ENCODE data around the gene CCBE1.

The CCBE1 gene

GRCh38 chr18:59681521-59682004 lies 15.7 kb downstream of the CCBE1 start:
- DNase-seq = no peak
- no peak overlapping the region for H3K23ac ChIP-seq (ENCODE audit: low read length in 2 of 2)
- no peaks in the 10 kb centered on the region for H3K36me3 ChIP-seq (ENCODE audit: control insufficient read depth in 1 of 2, insufficient read depth in 2 of 2, low read depth in 1 of 2, low read length in 2 of 2)
- no peak overlapping the region for H3K4me2 ChIP-seq (ENCODE audit: low read length, poor library complexity, severe bottlenecking)
- no peak overlapping the region for H3K4ac ChIP-seq (ENCODE audit: low read depth in 1 of 2, low read length in 2 of 2)
- no peak overlapping the region for H4K8ac ChIP-seq (ENCODE audit: low read length)
- no peaks in the 10 kb centered on the region for H3K9me3 ChIP-seq (ENCODE audit: control insufficient read depth, low read length)
- no peak overlapping the region for H3K4me3 ChIP-seq (ENCODE audit: insufficient read depth in 1 of 2, low read depth in 1 of 2, low read length in 2 of 2)
- H4K91ac ChIP-seq (ENCODE audit: low read length) = no peak overlapping the region
- no peak overlapping the region for H2AFZ ChIP-seq (ENCODE audit: low read depth, low read length)
- no peak overlapping the region for H3K18ac ChIP-seq (ENCODE audit: low read depth in 1 of 2, low read length in 2 of 2)
- H2BK5ac ChIP-seq (ENCODE audit: low read depth, low read length, poor library complexity, severe bottlenecking) = no peak overlapping the region
- no peaks in the 10 kb centered on the region for H3K79me1 ChIP-seq (replicated peaks; ENCODE audit: low read length, poor library complexity, severe bottlenecking)
- peaks cover 1% of the 10 kb centered on the region for H3K4me1 ChIP-seq (ENCODE audit: control insufficient read depth, insufficient read depth, low read depth, low read length)
- H3K14ac ChIP-seq (ENCODE audit: low read length in 2 of 2) = no peak overlapping the region
- no peak overlapping the region for H3K27ac ChIP-seq (ENCODE audit: low read length, poor library complexity, severe bottlenecking)
- H2BK12ac ChIP-seq (ENCODE audit: low read length in 2 of 2) = no peak overlapping the region
- H2BK15ac ChIP-seq (ENCODE audit: low read depth, poor library complexity, severe bottlenecking) = no peak overlapping the region
- H3K9ac ChIP-seq (ENCODE audit: low read length) = no peak overlapping the region
- H3K27me3 ChIP-seq (ENCODE audit: control insufficient read depth in 1 of 2, insufficient read depth in 1 of 2, low read length in 2 of 2) = no peaks in the 10 kb centered on the region
- no peak overlapping the region for H2AK5ac ChIP-seq (ENCODE audit: low read length, severe bottlenecking)
- WGBS = 12% methylated on average over 6 of the region's 6 CpGs
- no peak overlapping the region for H2BK120ac ChIP-seq (ENCODE audit: low read depth, low read length)

- Histone ChIP-seq H3K18ac (ENCODE audit: low read depth in 1 of 2, low read length in 2 of 2) (no peak overlapping the region), H2BK15ac (ENCODE audit: low read depth, poor library complexity, severe bottlenecking) (no peak overlapping the region), H3K27ac (ENCODE audit: low read length, poor library complexity, severe bottlenecking) (no peak overlapping the region), H3K23ac (ENCODE audit: low read length in 2 of 2) (no peak overlapping the region), H3K36me3 (ENCODE audit: control insufficient read depth in 1 of 2, insufficient read depth in 2 of 2, low read depth in 1 of 2, low read length in 2 of 2) (no peaks in the 10 kb centered on the region), H4K8ac (ENCODE audit: low read length) (no peak overlapping the region), H2BK12ac (ENCODE audit: low read length in 2 of 2) (no peak overlapping the region), H3K4me1 (ENCODE audit: control insufficient read depth, insufficient read depth, low read depth, low read length) (peaks cover 1% of the 10 kb centered on the region), H3K27me3 (ENCODE audit: control insufficient read depth in 1 of 2, insufficient read depth in 1 of 2, low read length in 2 of 2) (no peaks in the 10 kb centered on the region), H2AFZ (ENCODE audit: low read depth, low read length) (no peak overlapping the region), H3K4me3 (ENCODE audit: insufficient read depth in 1 of 2, low read depth in 1 of 2, low read length in 2 of 2) (no peak overlapping the region), H3K9me3 (ENCODE audit: control insufficient read depth, low read length) (no peaks in the 10 kb centered on the region), H3K4me2 (ENCODE audit: low read length, poor library complexity, severe bottlenecking) (no peak overlapping the region), H2BK5ac (ENCODE audit: low read depth, low read length, poor library complexity, severe bottlenecking) (no peak overlapping the region), H4K91ac (ENCODE audit: low read length) (no peak overlapping the region), H2BK120ac (ENCODE audit: low read depth, low read length) (no peak overlapping the region), H3K4ac (ENCODE audit: low read depth in 1 of 2, low read length in 2 of 2) (no peak overlapping the region), H2AK5ac (ENCODE audit: low read length, severe bottlenecking) (no peak overlapping the region), H3K14ac (ENCODE audit: low read length in 2 of 2) (no peak overlapping the region), H3K79me1 (replicated peaks; ENCODE audit: low read length, poor library complexity, severe bottlenecking) (no peaks in the 10 kb centered on the region), H3K9ac (ENCODE audit: low read length) (no peak overlapping the region)
- 73% methylated on average over 3 of the region's 5 CpGs for WGBS
- DNase-seq = no peak
Measured at GRCh38 chr18:59681051-59681450, 16.2 kb downstream of the CCBE1 start.

GRCh38 chr18:59675346-59675745 lies 21.9 kb downstream of the CCBE1 start:
- H3K18ac ChIP-seq (ENCODE audit: low read depth in 1 of 2, low read length in 2 of 2) = no peak overlapping the region
- H3K4me3 ChIP-seq (ENCODE audit: insufficient read depth in 1 of 2, low read depth in 1 of 2, low read length in 2 of 2) = no peak overlapping the region
- H3K27me3 ChIP-seq (ENCODE audit: control insufficient read depth in 1 of 2, insufficient read depth in 1 of 2, low read length in 2 of 2) = no peaks in the 10 kb centered on the region
- H3K9ac ChIP-seq (ENCODE audit: low read length) = no peak overlapping the region
- no peak overlapping the region for H2BK120ac ChIP-seq (ENCODE audit: low read depth, low read length)
- H2BK12ac ChIP-seq (ENCODE audit: low read length in 2 of 2) = no peak overlapping the region
- no peak overlapping the region for H3K23ac ChIP-seq (ENCODE audit: low read length in 2 of 2)
- H3K79me1 ChIP-seq (replicated peaks; ENCODE audit: low read length, poor library complexity, severe bottlenecking) = no peaks in the 10 kb centered on the region
- H3K4me2 ChIP-seq (ENCODE audit: low read length, poor library complexity, severe bottlenecking) = no peak overlapping the region
- no peak overlapping the region for H2BK5ac ChIP-seq (ENCODE audit: low read depth, low read length, poor library complexity, severe bottlenecking)
- no peak for DNase-seq
- no peak overlapping the region for H3K4ac ChIP-seq (ENCODE audit: low read depth in 1 of 2, low read length in 2 of 2)
- H4K91ac ChIP-seq (ENCODE audit: low read length) = no peak overlapping the region
- no peak overlapping the region for H4K8ac ChIP-seq (ENCODE audit: low read length)
- H2AFZ ChIP-seq (ENCODE audit: low read depth, low read length) = no peak overlapping the region
- WGBS = 22% methylated on average over 2 of the region's 2 CpGs
- H3K14ac ChIP-seq (ENCODE audit: low read length in 2 of 2) = no peak overlapping the region
- no peak overlapping the region for H2AK5ac ChIP-seq (ENCODE audit: low read length, severe bottlenecking)
- no peaks in the 10 kb centered on the region for H3K36me3 ChIP-seq (ENCODE audit: control insufficient read depth in 1 of 2, insufficient read depth in 2 of 2, low read depth in 1 of 2, low read length in 2 of 2)
- no peaks in the 10 kb centered on the region for H3K4me1 ChIP-seq (ENCODE audit: control insufficient read depth, insufficient read depth, low read depth, low read length)
- no peak overlapping the region for H3K27ac ChIP-seq (ENCODE audit: low read length, poor library complexity, severe bottlenecking)
- H3K9me3 ChIP-seq (ENCODE audit: control insufficient read depth, low read length) = no peaks in the 10 kb centered on the region
- no peak overlapping the region for H2BK15ac ChIP-seq (ENCODE audit: low read depth, poor library complexity, severe bottlenecking)

GRCh38 chr18:59674903-59675270 lies 22.3 kb downstream of the CCBE1 start:
- H4K8ac ChIP-seq (ENCODE audit: low read length) = no peak overlapping the region
- no peak overlapping the region for H3K9ac ChIP-seq (ENCODE audit: low read length)
- no peak overlapping the region for H4K91ac ChIP-seq (ENCODE audit: low read length)
- H3K4me2 ChIP-seq (ENCODE audit: low read length, poor library complexity, severe bottlenecking) = no peak overlapping the region
- no peak overlapping the region for H2BK5ac ChIP-seq (ENCODE audit: low read depth, low read length, poor library complexity, severe bottlenecking)
- no peak overlapping the region for H3K4me3 ChIP-seq (ENCODE audit: insufficient read depth in 1 of 2, low read depth in 1 of 2, low read length in 2 of 2)
- H2BK15ac ChIP-seq (ENCODE audit: low read depth, poor library complexity, severe bottlenecking) = no peak overlapping the region
- H3K4me1 ChIP-seq (ENCODE audit: control insufficient read depth, insufficient read depth, low read depth, low read length) = no peaks in the 10 kb centered on the region
- no peak overlapping the region for H3K4ac ChIP-seq (ENCODE audit: low read depth in 1 of 2, low read length in 2 of 2)
- H3K27me3 ChIP-seq (ENCODE audit: control insufficient read depth in 1 of 2, insufficient read depth in 1 of 2, low read length in 2 of 2) = no peaks in the 10 kb centered on the region
- H3K14ac ChIP-seq (ENCODE audit: low read length in 2 of 2) = no peak overlapping the region
- H2BK12ac ChIP-seq (ENCODE audit: low read length in 2 of 2) = no peak overlapping the region
- no peaks in the 10 kb centered on the region for H3K36me3 ChIP-seq (ENCODE audit: control insufficient read depth in 1 of 2, insufficient read depth in 2 of 2, low read depth in 1 of 2, low read length in 2 of 2)
- H3K23ac ChIP-seq (ENCODE audit: low read length in 2 of 2) = no peak overlapping the region
- WGBS = no CpG with 5 or more reads among the region's 1 CpG
- H3K79me1 ChIP-seq (replicated peaks; ENCODE audit: low read length, poor library complexity, severe bottlenecking) = no peaks in the 10 kb centered on the region
- H3K9me3 ChIP-seq (ENCODE audit: control insufficient read depth, low read length) = no peaks in the 10 kb centered on the region
- no peak for DNase-seq
- H3K27ac ChIP-seq (ENCODE audit: low read length, poor library complexity, severe bottlenecking) = no peak overlapping the region
- no peak overlapping the region for H2AK5ac ChIP-seq (ENCODE audit: low read length, severe bottlenecking)
- H2BK120ac ChIP-seq (ENCODE audit: low read depth, low read length) = no peak overlapping the region
- H2AFZ ChIP-seq (ENCODE audit: low read depth, low read length) = no peak overlapping the region
- H3K18ac ChIP-seq (ENCODE audit: low read depth in 1 of 2, low read length in 2 of 2) = no peak overlapping the region

Measured in mesenchymal stem cell (in vitro differentiated cells and primary cell).